ENCODE measurements around the gene INF2. TPM values are rescaled to one million over a fixed set of nuclear protein-coding genes. Genes with fewer than 3 reads are reported as not detected.
"Not testable (repeated sequence)": the region's sequence is repeated elsewhere in the genome, so short reads cannot be mapped to it uniquely, and the experiment has no call there.

INF2 gene
- total RNA-seq, 1 experiment from 2014 or later, result 70.8 TPM

DNA sequence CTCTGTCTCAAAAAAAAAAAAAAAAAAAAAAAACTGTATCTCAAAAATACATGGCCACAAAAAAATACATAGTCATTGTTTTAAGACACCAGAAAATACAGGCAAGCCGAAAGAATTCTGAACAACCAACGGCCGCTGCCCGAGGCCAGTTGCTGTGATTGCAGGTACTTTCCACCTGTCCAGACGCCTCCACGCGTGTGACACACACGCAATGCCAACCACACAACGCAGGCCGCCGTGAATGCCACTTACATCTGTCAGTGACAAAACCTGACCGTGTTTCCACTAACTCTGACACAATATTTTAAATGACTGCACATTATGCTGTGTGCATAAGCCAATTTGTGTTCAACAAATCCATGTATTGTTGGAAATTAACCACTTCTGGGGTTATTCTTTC, 22.4 kb upstream of the INF2 start:
- H3K4me3 ChIP-seq (ENCODE audit: low read depth, low read length), result no peak overlapping the region
- H3K4me3 Mint-ChIP-seq (ENCODE audit: unreplicated experiment), result no peak overlapping the region
- no peaks in the 10 kb centered on the region for H3K9me3 Mint-ChIP-seq (ENCODE audit: unreplicated experiment)
- no TSS peak for BruUV-seq (replicated peaks)
- H3K4me1 ChIP-seq, result peaks cover 18% of the 10 kb centered on the region
- no peak for DNase-seq
- CTCF ChIA-PET, result interaction anchor here (1.6 kb wide), 1 partner anchor 31 kb away, joined by 5 read pairs; no protein-coding TSS in a partner anchor
- TF ChIP-seq, protein P1, sequence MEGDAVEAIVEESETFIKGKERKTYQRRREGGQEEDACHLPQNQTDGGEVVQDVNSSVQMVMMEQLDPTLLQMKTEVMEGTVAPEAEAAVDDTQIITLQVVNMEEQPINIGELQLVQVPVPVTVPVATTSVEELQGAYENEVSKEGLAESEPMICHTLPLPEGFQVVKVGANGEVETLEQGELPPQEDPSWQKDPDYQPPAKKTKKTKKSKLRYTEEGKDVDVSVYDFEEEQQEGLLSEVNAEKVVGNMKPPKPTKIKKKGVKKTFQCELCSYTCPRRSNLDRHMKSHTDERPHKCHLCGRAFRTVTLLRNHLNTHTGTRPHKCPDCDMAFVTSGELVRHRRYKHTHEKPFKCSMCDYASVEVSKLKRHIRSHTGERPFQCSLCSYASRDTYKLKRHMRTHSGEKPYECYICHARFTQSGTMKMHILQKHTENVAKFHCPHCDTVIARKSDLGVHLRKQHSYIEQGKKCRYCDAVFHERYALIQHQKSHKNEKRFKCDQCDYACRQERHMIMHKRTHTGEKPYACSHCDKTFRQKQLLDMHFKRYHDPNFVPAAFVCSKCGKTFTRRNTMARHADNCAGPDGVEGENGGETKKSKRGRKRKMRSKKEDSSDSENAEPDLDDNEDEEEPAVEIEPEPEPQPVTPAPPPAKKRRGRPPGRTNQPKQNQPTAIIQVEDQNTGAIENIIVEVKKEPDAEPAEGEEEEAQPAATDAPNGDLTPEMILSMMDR (IDR thresholded peaks at IDR 0.05; ENCODE audit: insufficient read depth in 1 of 2, low read depth in 1 of 2, low read length in 1 of 2, severe bottlenecking in 1 of 2, unreplicated experiment in 1 of 2), result no peak
- intact Hi-C loops (cut with micrococcal nuclease; ENCODE audit: unreplicated experiment), result no loop called here
- no peaks in the 10 kb centered on the region for H3K27me3 Mint-ChIP-seq (ENCODE audit: insufficient read depth, unreplicated experiment)
- H3K36me3 ChIP-seq (ENCODE audit: control insufficient read depth, insufficient read depth, low read length), result no peaks in the 10 kb centered on the region
- no peaks in the 10 kb centered on the region; the same call in 1 of the 2 replicates for H3K9me3 ChIP-seq
- no peaks in the 10 kb centered on the region for H3K36me3 Mint-ChIP-seq (ENCODE audit: insufficient read depth, unreplicated experiment)
- no peaks in the 10 kb centered on the region for H3K27me3 ChIP-seq (replicated peaks; ENCODE audit: control insufficient read depth, insufficient read depth, low read length)
- H3K27ac Mint-ChIP-seq (ENCODE audit: unreplicated experiment), result peak overlapping the region; percentile 83
- POLR2A ChIA-PET, result interaction anchor here (1.9 kb wide), 1 partner anchor 21 kb away, joined by 18 read pairs; no protein-coding TSS in a partner anchor
- H3K4me1 Mint-ChIP-seq (ENCODE audit: low read depth, unreplicated experiment), result peaks cover 8% of the 10 kb centered on the region

DNA sequence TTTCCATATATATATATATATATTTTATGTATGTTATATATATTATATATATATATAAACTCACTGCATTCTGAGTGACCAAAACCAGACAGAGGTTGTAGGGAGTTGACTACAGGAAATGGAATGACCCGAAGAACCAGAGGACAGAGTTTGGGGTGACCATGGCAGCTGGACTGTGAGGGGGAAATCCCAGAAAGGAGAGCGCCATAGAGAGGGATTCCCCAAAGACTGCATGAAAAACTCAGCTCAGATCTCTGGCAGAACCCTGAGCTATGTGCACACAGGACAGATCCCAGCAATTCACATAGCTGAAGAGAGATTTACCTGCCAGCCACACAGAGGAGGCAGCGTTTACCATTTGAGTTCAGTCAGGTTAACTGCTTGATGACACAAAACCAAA, 19.7 kb upstream of the INF2 start:
- Mint-ChIP-seq H3K36me3 (ENCODE audit: insufficient read depth, unreplicated experiment) (no peaks in the 10 kb centered on the region), H3K27me3 (ENCODE audit: insufficient read depth, unreplicated experiment) (no peaks in the 10 kb centered on the region), H3K4me3 (ENCODE audit: unreplicated experiment) (no peak overlapping the region), H3K4me1 (ENCODE audit: low read depth, unreplicated experiment) (peaks cover 8% of the 10 kb centered on the region), H3K9me3 (ENCODE audit: unreplicated experiment) (no peaks in the 10 kb centered on the region), H3K27ac (ENCODE audit: unreplicated experiment) (no peak overlapping the region)
- Histone ChIP-seq H3K27me3 (replicated peaks; ENCODE audit: control insufficient read depth, insufficient read depth, low read length) (no peaks in the 10 kb centered on the region), H3K9me3 (no peaks in the 10 kb centered on the region), H3K36me3 (ENCODE audit: control insufficient read depth, insufficient read depth, low read length) (no peaks in the 10 kb centered on the region), H3K4me1 (peaks cover 18% of the 10 kb centered on the region), H3K4me3 (ENCODE audit: low read depth, low read length) (no peak overlapping the region)
- TF ChIP-seq, protein P1 (IDR thresholded peaks at IDR 0.05; ENCODE audit: insufficient read depth in 1 of 2, low read depth in 1 of 2, low read length in 1 of 2, severe bottlenecking in 1 of 2, unreplicated experiment in 1 of 2), result no peak
- no peak for DNase-seq
- CTCF ChIA-PET, result no interaction called here
- intact Hi-C loops (cut with micrococcal nuclease; ENCODE audit: unreplicated experiment), result no loop called here
- BruUV-seq (replicated peaks), result no TSS peak
- POLR2A ChIA-PET, result no interaction called here

DNA sequence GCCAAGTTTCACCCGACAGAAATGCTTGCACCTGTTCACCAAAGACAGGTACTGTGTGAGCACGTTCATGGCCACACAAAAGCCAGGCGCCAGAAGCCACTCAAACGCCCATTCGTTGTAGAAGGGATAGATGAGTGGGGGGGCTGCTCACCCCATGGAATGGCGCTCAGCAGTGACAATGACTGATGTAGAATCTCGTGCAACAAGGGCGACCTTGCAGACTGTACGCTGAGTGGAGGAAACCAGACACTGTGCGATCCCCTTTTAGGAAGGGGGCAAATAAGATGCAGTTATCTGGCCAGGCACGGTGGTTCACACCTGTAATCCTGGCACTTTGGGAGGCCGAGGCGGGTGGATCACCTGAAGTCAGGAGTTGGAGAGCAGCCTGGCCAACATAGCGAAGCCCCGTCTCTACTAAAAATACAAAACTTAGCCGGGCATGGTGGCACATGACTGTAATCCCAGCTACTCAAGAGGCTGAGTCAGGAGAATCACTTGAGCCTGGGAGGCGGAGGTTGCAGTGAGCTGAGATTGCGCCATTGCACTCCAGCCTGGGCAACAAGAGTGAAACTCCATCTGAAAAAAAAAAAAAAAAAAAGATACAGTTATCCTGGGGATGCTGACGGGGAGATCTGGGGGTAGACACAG, 18.0 kb upstream of the INF2 start:
- H3K9me3 Mint-ChIP-seq (ENCODE audit: unreplicated experiment); DNase-seq; H3K4me3 ChIP-seq (ENCODE audit: low read depth, low read length); CTCF ChIA-PET; H3K27me3 ChIP-seq (replicated peaks; ENCODE audit: control insufficient read depth, insufficient read depth, low read length); H3K4me1 Mint-ChIP-seq (ENCODE audit: low read depth, unreplicated experiment); H3K27me3 Mint-ChIP-seq (ENCODE audit: insufficient read depth, unreplicated experiment); H3K36me3 ChIP-seq (ENCODE audit: control insufficient read depth, insufficient read depth, low read length); H3K9me3 ChIP-seq; H3K4me3 Mint-ChIP-seq (ENCODE audit: unreplicated experiment); H3K4me1 ChIP-seq; intact Hi-C loops (cut with micrococcal nuclease; ENCODE audit: unreplicated experiment); BruUV-seq (replicated peaks); H3K27ac Mint-ChIP-seq (ENCODE audit: unreplicated experiment); POLR2A ChIA-PET; H3K36me3 Mint-ChIP-seq (ENCODE audit: insufficient read depth, unreplicated experiment): not testable (repeated sequence)

DNA sequence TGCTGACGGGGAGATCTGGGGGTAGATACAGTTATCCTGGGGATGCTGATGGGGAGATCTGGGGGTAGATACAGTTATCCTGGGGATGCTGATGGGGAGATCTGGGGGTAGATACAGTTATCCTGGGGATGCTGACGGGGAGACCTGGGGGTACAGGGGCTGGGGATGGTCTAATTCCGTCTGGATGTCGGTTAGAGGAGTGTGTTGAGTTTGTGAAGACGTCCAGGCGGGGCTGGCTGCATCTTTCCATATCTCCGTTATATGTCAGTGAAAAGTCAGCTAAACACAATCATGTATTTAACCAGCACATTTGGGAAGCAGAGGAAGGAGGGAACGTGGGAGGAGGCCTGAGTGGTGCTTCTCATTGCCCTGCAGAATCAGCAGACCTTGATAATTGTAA, 17.3 kb upstream of the INF2 start:
- H3K4me3 Mint-ChIP-seq (ENCODE audit: unreplicated experiment); H3K9me3 Mint-ChIP-seq (ENCODE audit: unreplicated experiment); H3K4me1 ChIP-seq; POLR2A ChIA-PET; DNase-seq; H3K27me3 Mint-ChIP-seq (ENCODE audit: insufficient read depth, unreplicated experiment); H3K36me3 ChIP-seq (ENCODE audit: control insufficient read depth, insufficient read depth, low read length); CTCF ChIA-PET; H3K9me3 ChIP-seq; H3K4me1 Mint-ChIP-seq (ENCODE audit: low read depth, unreplicated experiment); H3K4me3 ChIP-seq (ENCODE audit: low read depth, low read length); BruUV-seq (replicated peaks); H3K27me3 ChIP-seq (replicated peaks; ENCODE audit: control insufficient read depth, insufficient read depth, low read length); H3K27ac Mint-ChIP-seq (ENCODE audit: unreplicated experiment); H3K36me3 Mint-ChIP-seq (ENCODE audit: insufficient read depth, unreplicated experiment); intact Hi-C loops (cut with micrococcal nuclease; ENCODE audit: unreplicated experiment): not testable (repeated sequence)
